ENCODE results near the gene ERP29. TPM values are rescaled to one million over a fixed set of nuclear protein-coding genes. Genes with fewer than 3 reads are reported as not detected.
"Not testable (repeated sequence)": the region's sequence is repeated elsewhere in the genome, so short reads cannot be mapped to it uniquely, and the experiment has no call there.

The ERP29 gene
- total and polyA plus RNA-seq, 3 donors from 2014 or later: 76.5 to 129 (median 85.1) TPM

GRCh38 chr12:111993292-111994150 is 19.7 kb upstream of the ERP29 start:
- no peaks in the 10 kb centered on the region for H3K9me3 ChIP-seq
- no peak for TF ChIP-seq CTCF (IDR thresholded peaks at IDR 0.05)
- TF ChIP-seq POLR2A (IDR thresholded peaks at IDR 0.05): no peak
- no peaks in the 10 kb centered on the region for H3K4me1 ChIP-seq
- H3K4me3 ChIP-seq: no peak overlapping the region
- H3K36me3 ChIP-seq (ENCODE audit: low read depth, missing control alignments): no peaks in the 10 kb centered on the region
- no peaks in the 10 kb centered on the region for H3K27me3 ChIP-seq
- intact Hi-C loops (cut with DNase I; ENCODE audit: low total_unique reads): no loop called here
- H3K27ac ChIP-seq: no peak overlapping the region
- 69 to 71% methylated on average over 2 of the region's 2 CpGs for WGBS, 2 donors
- no peak for DNase-seq

- H3K4me1 ChIP-seq; H3K27me3 ChIP-seq; H3K9me3 ChIP-seq; H3K36me3 ChIP-seq (ENCODE audit: low read depth, missing control alignments); DNase-seq; H3K4me3 ChIP-seq; H3K27ac ChIP-seq; intact Hi-C loops (cut with DNase I; ENCODE audit: low total_unique reads): not testable (repeated sequence)
- 78 to 80% methylated on average over 17 of the region's 17 CpGs for WGBS, 2 donors
Observed at GRCh38 chr12:111994211-111995111, 18.8 kb upstream of the ERP29 start.

DNA sequence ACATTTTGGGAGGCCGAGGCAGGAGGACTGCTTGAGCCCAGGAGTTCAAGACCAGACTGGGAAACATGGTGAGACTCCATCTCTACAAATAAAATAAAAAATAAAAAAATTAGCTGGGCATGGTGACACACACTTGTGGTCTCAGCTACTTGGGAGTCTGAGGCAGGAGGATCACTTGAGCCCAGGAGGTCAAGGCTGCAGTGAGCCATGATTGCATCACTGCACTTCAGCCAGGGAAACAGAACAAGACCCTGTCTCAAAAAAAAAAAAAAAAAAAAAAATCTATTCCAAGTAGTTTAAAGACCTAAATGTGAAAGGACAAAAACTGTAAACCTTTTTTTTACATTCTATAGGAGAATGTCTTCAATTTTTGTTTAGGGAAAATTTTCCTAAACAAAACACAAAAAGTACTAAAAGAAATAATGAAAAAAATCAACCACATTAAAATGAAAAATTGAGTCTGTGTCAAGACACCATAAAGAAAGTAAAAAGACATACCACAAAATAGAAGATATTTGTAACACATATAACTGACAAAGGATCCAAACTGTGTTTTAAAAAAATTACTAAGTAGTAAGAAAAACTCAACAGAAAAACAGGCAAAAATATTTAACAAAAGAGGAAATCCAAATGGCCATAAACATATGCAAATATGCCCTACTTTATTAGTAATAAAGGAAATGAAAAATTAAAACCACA is 17.3 kb upstream of the ERP29 start:
- Histone ChIP-seq H3K4me3 (no peak overlapping the region), H3K9me3 (no peaks in the 10 kb centered on the region), H3K27ac (no peak overlapping the region), H3K27me3 (no peaks in the 10 kb centered on the region), H3K36me3 (ENCODE audit: low read depth, missing control alignments) (no peaks in the 10 kb centered on the region), H3K4me1 (no peaks in the 10 kb centered on the region)
- DNase-seq: no peak
- 82 to 90% methylated on average over 1 of the region's 1 CpG for WGBS, 2 donors
- intact Hi-C loops (cut with DNase I; ENCODE audit: low total_unique reads): no loop called here
- TF ChIP-seq POLR2A (IDR thresholded peaks at IDR 0.05) (no peak), CTCF (IDR thresholded peaks at IDR 0.05) (no peak)

GRCh38 chr12:111997300-111997699 is 15.9 kb upstream of the ERP29 start:
- Histone ChIP-seq H3K27ac (no peak overlapping the region), H3K27me3 (no peaks in the 10 kb centered on the region), H3K36me3 (ENCODE audit: low read depth, missing control alignments) (no peaks in the 10 kb centered on the region), H3K4me1 (no peaks in the 10 kb centered on the region), H3K4me3 (no peak overlapping the region), H3K9me3 (no peaks in the 10 kb centered on the region)
- DNase-seq: no peak
- intact Hi-C loops (cut with DNase I; ENCODE audit: low total_unique reads): no loop called here
- no peak for TF ChIP-seq CTCF (IDR thresholded peaks at IDR 0.05)
- TF ChIP-seq POLR2A (IDR thresholded peaks at IDR 0.05): no peak
- WGBS, 2 donors: 100% methylated on average over 2 of the region's 2 CpGs

- Histone ChIP-seq H3K27ac (no peak overlapping the region), H3K9me3 (no peaks in the 10 kb centered on the region), H3K36me3 (ENCODE audit: low read depth, missing control alignments) (no peaks in the 10 kb centered on the region), H3K4me3 (no peak overlapping the region), H3K4me1 (no peaks in the 10 kb centered on the region), H3K27me3 (no peaks in the 10 kb centered on the region)
- TF ChIP-seq POLR2A (IDR thresholded peaks at IDR 0.05): no peak
- TF ChIP-seq CTCF (IDR thresholded peaks at IDR 0.05): no peak
- intact Hi-C loops (cut with DNase I; ENCODE audit: low total_unique reads): no loop called here
- WGBS, 2 donors: 76 to 87% methylated on average over 4 of the region's 4 CpGs
- DNase-seq: no peak
Observed at GRCh38 chr12:111998015-111998414, 15.2 kb upstream of the ERP29 start.

GRCh38 chr12:111999129-111999528 is 14.1 kb upstream of the ERP29 start:
- H3K4me3 ChIP-seq; intact Hi-C loops (cut with DNase I; ENCODE audit: low total_unique reads); DNase-seq; H3K36me3 ChIP-seq (ENCODE audit: low read depth, missing control alignments); H3K9me3 ChIP-seq; H3K27ac ChIP-seq; H3K27me3 ChIP-seq; H3K4me1 ChIP-seq: not testable (repeated sequence)
- 95 to 98% methylated on average over 9 of the region's 9 CpGs for WGBS, 2 donors
